NCI-H146 treated with DMSO at 0.1 percent for 48 hours (cell line): ENCODE results near the gene VMO1.
"Not testable (repeated sequence)": the region's sequence is repeated elsewhere in the genome, so short reads cannot be mapped to it uniquely, and the experiment has no call there.

Experiments
- DNase-seq: peaks from one replicate; lab custom pipeline; 2025; ENCODE audit not compliant: unreplicated experiment; lab: John Stamatoyannopoulos, UW

The VMO1 gene, protein sequence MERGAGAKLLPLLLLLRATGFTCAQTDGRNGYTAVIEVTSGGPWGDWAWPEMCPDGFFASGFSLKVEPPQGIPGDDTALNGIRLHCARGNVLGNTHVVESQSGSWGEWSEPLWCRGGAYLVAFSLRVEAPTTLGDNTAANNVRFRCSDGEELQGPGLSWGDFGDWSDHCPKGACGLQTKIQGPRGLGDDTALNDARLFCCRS

DNA sequence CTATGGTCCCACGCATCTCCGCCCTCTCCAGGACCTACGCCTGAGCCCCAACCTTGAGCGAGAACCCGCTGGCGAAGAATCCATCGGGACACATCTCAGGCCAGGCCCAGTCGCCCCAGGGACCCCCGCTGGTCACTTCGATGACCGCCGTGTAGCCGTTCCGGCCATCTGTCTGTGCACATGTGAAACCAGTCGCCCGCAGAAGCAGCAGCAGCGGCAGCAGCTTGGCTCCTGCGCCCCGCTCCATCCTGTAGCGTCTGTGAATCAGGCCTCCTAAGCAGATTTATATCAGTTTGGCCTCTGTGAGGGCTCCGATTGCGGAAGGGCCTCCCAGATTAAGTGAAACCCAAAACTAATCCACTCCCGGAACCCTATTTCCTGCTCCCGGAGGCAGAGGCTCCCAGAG is at the start of gene VMO1:
Gene VMO1, minus strand, starts transcription at position 259 of the 406 bp plus-strand sequence. Its CDS starts 12 bp downstream, at position 247.
- DNase-seq: no peak

DNA sequence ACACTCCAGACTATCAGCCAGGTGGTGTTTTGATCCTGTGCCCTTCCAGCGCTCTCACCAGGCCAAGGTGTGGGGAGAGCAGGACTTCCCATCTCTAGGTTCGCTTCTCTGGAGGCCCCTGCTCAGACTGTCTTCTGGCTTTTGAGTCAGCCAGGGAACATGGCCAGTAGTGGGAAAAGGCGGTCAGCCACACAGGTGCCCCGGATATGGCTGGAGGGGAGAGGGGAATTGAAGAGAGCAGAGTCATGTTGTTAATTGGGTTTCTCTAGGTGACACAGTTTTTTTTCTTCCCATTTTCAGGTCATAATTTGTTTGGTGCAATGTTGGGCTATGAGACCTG is 48.5 kb upstream of the VMO1 start:
- no peak for DNase-seq

DNA sequence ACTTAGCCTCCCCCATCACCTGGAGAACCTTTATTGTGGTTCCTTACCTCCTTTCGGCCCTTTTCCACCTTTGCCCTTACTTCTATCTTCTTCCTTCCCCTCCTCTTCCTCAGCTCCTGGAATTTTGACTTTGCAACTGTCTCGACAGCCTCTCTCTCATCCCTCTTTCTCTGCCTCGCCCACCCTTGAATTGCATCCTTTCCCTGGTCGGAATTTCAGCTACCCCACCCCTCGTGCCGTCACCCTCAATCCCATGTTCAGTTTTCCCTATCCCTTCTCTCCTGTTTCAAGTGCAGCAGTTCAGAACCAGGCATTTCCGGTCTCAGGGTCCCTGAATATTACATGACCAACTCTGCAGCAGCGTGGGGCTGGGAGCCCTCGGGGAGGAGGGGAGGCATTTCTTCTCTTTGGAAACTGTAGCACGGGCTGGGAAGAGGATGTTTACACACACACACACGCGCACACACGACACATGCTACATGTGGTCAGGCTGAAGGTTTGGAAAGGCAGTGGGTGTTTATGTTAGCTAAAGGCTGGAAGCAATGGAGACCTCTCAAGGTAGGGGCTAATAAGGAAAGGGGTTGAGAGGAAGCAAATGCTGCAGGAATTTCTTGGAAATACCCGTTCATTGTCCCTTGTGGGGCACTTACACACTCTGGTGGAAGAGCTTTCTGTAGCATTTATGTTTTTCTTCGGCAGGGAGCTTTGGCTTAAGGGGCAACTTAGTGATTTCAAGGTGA is 47.9 kb upstream of the VMO1 start:
- peak; percentile 16 for DNase-seq

DNA sequence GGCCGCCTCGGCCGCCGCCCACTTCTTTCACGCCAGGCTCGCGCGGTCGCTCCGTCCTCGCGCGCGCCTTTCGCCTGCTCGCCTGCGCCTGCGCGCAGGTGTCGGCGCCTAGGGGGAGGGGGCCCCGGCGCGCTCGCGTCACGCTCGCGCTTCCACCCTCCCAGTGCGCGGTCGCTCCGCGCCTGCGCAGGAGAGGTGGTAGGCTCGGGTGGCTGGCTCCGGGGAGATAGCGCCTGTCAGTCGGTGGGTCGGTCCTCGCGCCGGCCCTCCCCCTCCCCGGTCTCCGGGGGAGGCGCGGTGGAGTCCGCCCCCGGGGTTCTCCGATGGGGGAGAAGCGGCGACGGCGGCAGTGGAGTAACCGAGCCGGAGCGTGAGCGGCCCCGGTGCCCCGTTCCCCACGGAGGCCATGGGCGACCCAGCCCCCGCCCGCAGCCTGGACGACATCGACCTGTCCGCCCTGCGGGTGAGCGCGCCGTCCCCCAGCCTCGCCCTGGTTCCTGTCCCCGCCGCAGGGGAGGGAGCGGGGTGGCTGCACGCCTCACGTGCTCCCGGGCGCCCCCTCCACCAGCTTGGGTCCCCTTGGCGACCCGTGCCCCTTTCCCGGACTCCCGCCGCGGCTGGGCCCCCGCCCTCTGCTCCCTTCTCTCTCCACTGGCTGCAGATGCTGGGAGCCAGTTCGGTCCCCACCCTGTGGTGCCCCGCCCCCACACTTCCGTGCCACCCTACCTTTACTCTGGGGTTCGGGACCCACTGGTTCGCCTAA is 47.2 kb upstream of the VMO1 start, which contains the start of gene MINK1:
Gene MINK1, plus strand, starts transcription at position 163 of the 763 bp plus-strand sequence. Its CDS starts 244 bp downstream, at position 407.
- DNase-seq: peak; percentile 72

DNA sequence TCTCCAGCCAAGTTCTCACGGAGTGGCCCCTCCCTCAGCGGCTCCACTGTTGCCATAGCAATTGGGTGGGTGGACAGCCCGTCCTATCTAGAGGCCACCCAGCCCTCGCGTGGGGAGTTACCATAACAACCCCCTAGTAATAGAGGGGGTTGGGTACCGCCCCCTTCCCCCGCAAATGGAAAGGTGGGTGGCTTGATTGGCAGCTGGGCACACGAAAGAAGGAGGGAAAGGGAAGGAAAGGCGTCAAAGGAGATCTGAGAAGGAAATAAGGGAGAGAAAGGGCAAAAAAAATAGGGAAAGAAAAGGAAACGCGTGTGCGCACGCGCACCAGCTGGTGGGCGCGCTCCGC is 46.6 kb upstream of the VMO1 start:
- DNase-seq: not testable (repeated sequence)

DNA sequence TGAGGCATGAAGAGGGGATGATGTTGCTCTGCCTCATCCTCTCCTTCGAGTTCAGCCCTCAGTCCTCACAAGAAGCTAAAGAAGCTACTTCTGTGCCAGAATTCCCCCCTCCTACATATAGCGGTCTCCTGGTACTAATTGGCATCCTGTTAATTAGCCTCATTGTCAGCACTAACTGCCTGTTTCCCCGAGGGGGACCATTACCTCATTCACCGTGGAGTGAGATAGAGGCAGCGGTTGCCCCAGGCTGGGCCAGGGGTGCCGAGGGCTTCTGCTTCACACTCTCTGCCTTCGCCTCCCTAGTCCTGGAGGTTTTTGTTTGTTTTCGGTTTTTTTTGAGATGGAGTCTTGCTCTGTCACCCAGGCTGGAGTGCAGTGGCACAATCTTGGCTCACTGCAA is 41.2 kb upstream of the VMO1 start:
- DNase-seq: no peak

DNA sequence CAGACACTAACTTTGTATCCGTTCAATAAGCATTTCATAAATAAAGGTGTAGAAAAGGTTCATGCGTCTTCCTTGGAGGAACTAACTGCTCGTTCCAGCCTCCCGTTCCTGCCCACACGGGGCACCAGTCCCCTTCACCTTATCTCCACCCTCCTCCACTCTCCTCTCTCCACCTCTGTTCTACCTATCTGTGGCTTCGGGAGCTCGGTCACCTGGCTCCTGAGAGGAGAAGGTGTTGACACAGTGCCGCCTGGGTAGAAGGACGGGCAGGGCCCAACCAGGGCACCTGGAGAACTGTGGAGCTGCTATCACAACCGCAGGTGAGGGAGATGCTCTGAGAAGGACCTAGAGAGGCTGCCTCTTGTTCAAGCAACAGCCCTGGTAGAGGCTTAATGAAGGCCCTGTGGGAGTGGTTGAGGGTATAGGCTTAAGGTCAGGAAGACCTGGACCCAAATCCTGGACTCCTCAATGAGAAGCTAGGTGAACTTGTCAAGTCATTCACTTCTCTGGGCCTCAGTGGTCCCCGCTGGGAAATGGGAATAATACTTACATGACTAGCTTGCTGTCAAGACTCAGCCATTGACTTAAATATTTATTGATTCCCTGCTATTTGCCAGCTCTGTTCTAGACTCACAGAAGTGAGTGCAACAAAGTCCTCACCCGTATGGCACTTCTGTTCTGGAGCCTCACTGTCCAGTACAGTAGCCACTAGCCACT is 37.4 kb upstream of the VMO1 start:
- no peak for DNase-seq

DNA sequence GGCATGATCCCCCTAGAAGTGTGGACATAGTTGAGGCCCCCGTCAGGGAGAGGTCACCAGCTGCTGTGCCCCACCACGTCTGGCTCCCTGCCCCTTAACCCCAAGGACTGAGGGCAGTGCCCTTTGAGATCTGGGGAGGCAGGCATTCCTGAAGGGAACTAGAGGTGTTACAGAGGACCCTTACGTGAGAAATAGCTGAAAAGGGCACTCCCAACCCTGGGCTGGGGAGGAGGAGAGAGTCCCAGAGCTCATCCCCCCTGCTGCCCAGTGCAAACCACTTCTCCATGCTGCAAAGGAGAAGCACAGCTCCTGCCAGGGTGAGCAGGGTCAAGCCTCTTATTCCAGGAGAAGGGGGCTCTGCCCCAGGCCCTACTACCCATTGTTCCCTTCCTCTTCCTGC is 36.7 kb upstream of the VMO1 start:
- DNase-seq: no peak

DNA sequence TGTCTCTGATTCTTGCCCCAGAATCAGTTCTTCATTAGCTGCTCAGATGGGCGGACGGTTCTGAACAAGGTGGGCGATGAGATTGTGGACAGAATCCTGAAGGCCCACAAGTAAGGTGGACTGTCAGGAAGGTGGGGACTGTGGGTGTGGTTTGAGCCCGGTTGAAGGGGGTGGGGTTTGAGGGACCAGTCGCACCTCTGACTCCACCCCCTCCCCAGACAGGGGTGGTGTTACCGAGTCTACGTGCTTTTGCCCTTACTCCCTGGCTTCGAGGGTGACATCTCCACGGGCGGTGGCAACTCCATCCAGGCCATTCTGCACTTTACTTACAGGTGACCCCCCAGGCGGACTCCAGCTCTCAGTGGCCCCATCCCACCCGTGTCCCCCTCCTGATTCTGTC is 32.1 kb upstream of the VMO1 start:
- no peak for DNase-seq

DNA sequence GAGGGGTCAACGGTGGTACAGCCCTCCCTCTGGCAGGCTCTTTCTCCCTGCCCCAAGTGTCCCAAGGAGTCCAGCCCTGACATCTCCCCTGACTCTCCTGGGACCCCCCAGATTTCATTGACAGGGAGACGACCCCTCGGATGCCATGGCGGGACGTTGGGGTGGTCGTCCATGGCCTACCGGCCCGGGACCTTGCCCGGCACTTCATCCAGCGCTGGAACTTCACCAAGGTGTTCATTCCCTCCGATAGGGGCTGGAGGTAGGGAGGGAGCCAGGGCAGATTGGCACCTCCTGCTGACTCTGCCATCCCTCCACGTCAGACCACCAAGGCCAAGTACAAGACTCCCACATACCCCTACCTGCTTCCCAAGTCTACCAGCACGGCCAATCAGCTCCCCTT is 30.7 kb upstream of the VMO1 start:
- DNase-seq: no peak

DNA sequence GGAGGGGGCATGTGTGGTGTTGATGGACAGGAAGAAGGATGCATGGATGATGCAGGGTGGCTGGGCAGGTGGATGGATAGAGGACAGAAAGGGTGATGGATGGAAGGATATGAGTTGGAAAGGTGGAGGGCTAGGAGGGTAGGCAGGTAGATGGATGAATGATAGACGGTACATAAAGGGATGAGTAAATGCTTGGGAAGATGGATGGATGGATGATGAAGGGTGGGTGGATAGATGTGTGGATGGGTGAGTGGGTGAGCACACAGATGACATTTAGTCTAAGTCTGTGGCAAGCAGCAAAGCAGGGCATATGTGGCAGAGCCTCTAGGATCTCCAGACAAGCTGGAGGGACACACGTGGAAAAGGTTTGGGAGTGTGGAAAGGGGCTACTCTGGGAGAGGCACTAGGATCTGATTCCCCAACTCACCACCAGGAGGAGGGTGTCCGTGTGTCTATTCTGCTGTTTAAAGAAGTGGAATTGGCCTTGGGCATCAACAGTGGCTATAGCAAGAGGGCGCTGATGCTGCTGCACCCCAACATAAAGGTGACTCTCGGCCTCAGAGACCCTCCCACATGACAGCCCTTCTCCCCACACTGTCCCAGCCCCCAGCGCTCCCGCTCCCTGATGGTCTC is 29.0 kb upstream of the VMO1 start:
- no peak for DNase-seq

DNA sequence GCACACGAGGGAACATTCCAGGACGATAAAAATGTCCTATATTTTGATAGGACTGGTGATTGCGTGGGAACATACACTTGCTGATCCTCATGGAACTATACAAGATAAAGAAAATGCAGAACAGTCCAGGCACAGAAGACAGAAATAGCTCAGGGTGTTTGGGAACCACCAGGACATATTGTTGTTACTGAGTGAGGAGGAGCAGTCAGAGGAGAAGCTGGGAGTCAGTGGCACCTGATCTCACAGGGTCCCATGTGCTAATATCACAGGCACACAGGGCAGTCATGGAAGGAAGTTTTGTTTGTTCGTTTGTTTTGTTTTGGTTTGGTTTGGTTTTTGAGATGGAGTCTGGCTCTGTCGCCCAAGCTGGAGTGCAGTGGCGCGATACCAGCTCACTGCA is 26.5 kb upstream of the VMO1 start:
- no peak for DNase-seq

DNA sequence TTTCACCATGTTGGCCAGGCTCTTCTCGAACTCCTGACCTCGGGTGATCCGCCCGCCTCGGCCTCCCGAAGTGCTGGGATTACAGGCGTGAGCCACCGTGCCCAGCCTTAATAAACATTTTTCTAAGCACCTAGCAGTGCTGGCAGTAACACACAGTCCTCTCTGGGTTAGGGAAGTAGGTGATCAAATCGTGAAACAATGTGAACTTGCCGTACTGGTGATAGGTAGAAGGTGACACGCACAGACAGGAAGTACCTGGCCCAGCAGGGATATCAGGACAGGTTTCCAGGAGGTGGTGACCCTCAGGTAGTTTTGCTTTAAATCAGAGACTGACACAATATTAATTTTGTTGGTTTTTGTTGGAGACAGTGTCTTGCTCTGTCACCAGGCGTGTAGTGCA is 25.3 kb upstream of the VMO1 start:
- DNase-seq: no peak

DNA sequence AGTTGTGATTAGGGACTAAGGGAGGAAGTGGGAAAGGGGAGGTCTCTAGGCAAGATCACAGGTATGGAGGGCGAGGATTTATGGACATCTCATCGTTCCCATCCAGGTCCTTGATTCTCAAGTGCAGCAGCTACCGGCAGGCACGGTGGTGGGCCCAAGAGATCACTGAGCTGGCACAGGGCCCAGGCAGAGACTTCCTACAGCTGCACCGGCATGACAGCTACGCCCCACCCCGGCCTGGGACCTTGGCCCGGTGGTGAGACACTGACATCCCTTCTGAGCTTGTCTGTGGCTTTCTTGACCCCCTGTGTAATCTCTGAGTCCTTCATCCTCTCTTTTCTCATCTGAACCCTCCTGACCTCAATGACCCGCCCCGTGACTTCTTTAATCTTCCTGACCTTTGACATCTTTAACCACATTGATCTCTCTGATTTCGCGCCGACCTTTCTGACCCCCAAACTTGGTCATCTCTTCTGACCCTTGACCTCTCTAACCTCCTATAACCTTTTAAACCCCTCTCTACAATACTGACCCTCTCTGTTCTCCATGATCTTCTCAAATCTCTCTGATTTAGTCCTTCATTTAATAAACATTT is 24.6 kb upstream of the VMO1 start:
- no peak for DNase-seq

DNA sequence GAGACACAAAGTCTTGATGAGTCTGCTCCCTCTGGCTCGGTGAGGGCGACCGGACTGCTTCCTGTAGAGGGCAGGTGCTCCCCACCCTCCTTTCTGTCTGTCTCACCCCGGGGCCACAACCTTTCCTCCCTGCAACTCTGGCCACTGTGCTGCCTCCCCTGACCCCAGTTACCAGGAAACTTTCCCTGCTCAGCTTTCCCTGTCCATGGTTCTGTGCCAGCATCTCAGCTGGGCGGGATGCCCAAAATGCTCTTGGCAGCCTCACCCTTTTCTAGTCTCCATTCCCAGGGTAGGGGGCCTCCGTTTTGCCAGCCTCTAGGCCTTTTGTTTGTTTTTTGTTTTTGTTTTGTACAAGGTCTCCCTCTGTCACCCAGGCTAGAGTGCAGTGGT is 22.2 kb upstream of the VMO1 start:
- no peak for DNase-seq

DNA sequence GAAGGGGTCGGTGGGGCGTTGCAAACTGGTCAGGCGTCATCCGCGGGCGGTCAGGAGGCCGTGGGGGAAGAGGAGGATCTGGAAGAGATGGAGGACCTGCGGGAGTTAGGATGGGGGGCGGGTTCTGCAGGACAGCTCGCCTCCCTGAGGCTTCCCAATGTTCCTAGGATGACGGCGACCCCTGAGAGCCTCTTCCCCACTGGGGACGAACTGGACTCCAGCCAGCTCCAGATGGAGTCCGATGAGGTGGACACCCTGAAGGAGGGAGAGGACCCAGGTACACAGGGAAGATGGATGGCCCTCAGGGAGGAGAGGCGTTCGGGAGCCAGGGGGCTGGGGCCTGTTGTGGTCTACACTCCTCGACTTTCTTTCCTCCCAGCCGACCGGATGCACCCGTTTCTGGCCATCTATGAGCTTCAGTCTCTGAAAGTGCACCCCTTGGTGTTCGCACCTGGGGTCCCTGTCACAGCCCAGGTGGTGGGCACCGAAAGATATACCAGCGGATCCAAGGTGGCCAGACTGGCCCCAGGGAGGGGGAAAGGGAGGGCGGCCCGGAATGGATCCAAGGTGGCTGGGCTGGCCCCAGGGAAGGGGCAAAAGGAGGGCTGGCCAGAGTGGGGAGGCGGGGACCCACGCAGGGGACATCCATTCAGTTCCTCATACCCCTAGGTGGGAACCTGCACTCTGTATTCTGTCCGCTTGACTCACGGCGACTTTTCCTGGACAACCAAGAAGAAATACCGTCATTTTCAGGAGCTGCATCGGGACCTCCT is 21.6 kb upstream of the VMO1 start:
- no peak for DNase-seq

DNA sequence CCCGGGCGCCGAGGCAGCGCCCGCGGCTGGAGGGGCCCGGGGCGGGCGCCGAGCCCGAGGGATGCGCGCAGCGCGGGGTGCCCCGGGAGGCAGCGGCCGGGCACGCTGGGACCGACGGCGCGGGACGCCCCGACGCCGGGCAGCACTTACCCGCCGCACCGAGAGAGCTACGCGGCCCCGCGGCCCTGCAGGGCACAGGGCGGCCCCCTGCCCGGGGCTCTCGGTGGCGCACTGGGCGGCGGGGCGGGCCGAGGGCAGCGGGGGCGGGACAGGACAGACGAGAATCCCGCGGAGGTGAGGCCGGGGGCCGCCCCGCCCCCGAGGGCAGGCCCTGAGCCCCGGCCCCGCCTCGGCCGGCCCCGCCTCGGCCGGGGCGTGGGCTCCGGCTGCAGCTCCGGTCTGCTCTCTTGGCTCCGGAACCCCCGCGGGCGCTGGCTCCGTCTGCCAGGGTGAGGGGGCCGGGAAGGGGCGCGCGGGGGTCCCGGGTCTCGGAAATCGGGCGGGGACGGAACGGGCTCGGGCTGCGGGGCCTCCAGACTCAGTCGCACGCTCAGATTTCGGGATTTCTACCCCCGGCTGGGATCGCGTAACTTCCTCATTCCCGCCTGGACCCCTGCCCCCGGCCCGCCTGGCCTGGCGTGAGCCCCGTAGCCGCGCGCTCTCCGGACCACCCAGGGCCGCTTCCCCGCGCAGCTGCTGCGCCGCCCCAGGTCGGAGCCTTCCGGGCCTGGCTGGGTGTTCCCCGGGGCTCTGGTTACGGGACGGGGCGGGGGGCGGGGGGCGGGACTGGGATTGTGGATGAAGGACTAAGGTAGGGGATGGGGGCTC is 20.8 kb upstream of the VMO1 start, which contains the start of gene PLD2:
Gene PLD2, plus strand, starts transcription at position 376 of the 828 bp plus-strand sequence. CDS start 621 bp downstream, outside the sequence.
- DNase-seq: peak; percentile 30

DNA sequence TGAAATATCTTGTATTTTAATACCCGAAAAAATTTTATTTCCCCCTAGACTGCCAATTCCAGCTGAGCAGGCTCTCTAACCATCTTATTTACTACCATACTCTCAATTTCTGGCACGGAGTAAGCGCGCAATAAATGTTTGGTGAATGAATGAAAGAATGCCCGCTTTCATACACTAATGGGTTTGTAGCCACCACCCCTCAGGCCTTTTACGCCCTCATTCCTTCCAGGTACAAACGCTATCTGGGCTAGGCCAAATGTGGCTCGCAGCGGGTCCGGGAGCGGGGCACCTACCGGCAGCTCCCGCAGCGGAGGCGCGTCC is 20.3 kb upstream of the VMO1 start:
- DNase-seq: no peak

DNA sequence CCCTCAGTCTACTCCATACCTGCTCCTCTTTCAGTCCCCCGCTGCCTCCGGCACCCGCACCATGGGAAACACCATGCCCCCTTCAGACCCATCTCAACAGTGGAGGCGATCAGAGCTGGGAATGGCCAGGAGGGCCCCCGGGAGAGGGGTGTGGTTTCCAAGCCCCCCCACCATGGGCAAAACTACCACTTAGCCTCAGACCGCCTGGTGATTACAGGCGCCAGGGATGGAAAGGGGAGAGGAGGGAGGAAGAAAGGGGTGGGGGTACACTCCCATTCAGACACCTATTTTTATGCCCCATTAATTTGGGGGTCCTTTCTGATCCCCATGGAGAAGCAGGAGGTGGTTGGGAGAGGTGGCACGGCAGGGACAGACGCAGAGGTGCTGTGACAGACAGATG is 16.1 kb upstream of the VMO1 start, which contains the start of gene C17orf114:
Gene C17orf114, minus strand, starts transcription at position 101 of the 400 bp plus-strand sequence.
- no peak for DNase-seq
